Endothelial cell of umbilical vein (primary cell): ENCODE results near the gene CIDEB. TPM values are rescaled to one million over a fixed set of nuclear protein-coding genes. Genes with fewer than 3 reads are reported as not detected.

Source experiments
- BruUV-seq: library from RNA; stranded (reverse); fragments of 400-500 nt; replicated peaks from 2 replicates; lab custom pipeline; 2021; lab: Mats Ljungman, UMichigan
- CTCF ChIA-PET: fragments of 300-600, 350-600 bp; sonication (Branson Sonifier 250); formaldehyde crosslinking; loops from one replicate; lab custom pipeline; 2021; ENCODE audit warnings: antibody characterized with exemption, inconsistent platforms; lab: Charles Lee
- POLR2A ChIA-PET: fragments of 300-600, 350-600 bp; sonication (Branson Sonifier 250); formaldehyde crosslinking; loops from one replicate; lab custom pipeline; 2021; ENCODE audit warnings: antibody characterized with exemption, inconsistent platforms; lab: Charles Lee
- DNase-seq: peaks from one replicate; pipeline ENCODE4 v3.0.0-alpha.2; 2011; ENCODE audit warnings: low read depth, low spot score
- FAIRE-seq: peaks from 2 replicates; lab custom pipeline; 2011; peaks lifted over from hg19 to GRCh38; lab: Jason Lieb, UNC
- H2AFZ ChIP-seq: 2 replicates; pipeline ENCODE4 v1.6.0; 2012; ENCODE audit warnings: low read depth, low read length, control low read depth, inconsistent platforms
- H3K27ac ChIP-seq: 2 replicates; pipeline ENCODE4 v1.5.1; 2011; ENCODE audit warnings: low read depth, mild to moderate bottlenecking, control low read depth, low read length, moderate library complexity; ENCODE audit not compliant: insufficient read depth
- H3K27me3 ChIP-seq, 2 experiments: 2 replicates each; pipeline versions ENCODE4 v1.6.0 to v1.6.1; 2011; ENCODE audit warnings: low read length in 2 of 2, mixed read lengths in 1 of 2; ENCODE audit not compliant: control insufficient read depth in 2 of 2, insufficient read depth in 2 of 2
- H3K36me3 ChIP-seq, 2 experiments: 2 replicates in 1 of 2; 3 replicates in 1 of 2; pipeline ENCODE4 v1.5.1; 2011; ENCODE audit warnings: low read length in 2 of 2, mild to moderate bottlenecking in 1 of 2, moderate library complexity in 1 of 2; ENCODE audit not compliant: control insufficient read depth in 2 of 2, insufficient read depth in 2 of 2; ENCODE audit errors: extremely low read depth in 1 of 2
- H3K4me1 ChIP-seq: 3 replicates; pipeline ENCODE4 v1.5.1; 2011; ENCODE audit warnings: mild to moderate bottlenecking, low read length; ENCODE audit not compliant: control insufficient read depth, insufficient read depth; ENCODE audit errors: extremely low read depth
- H3K4me2 ChIP-seq: 2 replicates; pipeline ENCODE4 v1.6.1; 2011; ENCODE audit warnings: low read length, control low read depth, mixed read lengths; ENCODE audit not compliant: insufficient read depth
- H3K4me3 ChIP-seq, 3 experiments: fragments of 200-600 bp in 1 of 3; sonication (generic), shearing (Covaris generic) in 1 of 3; replicated peaks in 1 of 3; 2 replicates each; pipeline ENCODE4 v1.5.1; 2011 to 2016; ENCODE audit warnings: control low read depth in 3 of 3, low read length in 3 of 3, mild to moderate bottlenecking in 2 of 3, inconsistent platforms in 1 of 3, low read depth in 1 of 3, moderate library complexity in 1 of 3; ENCODE audit not compliant: insufficient read depth in 1 of 3
- H3K79me2 ChIP-seq: 2 replicates; pipeline ENCODE4 v1.6.0; 2012; ENCODE audit warnings: low read length, inconsistent platforms; ENCODE audit not compliant: control insufficient read depth, insufficient read depth
- H3K9ac ChIP-seq: replicated peaks from 2 replicates; pipeline ENCODE3; 2011; ENCODE audit warnings: low read length, control low read depth; ENCODE audit not compliant: insufficient read depth; ENCODE audit errors: extremely low read depth
- H3K9me1 ChIP-seq: replicated peaks from 3 replicates; pipeline ENCODE4 v1.6.0; 2011; ENCODE audit warnings: mild to moderate bottlenecking, low read length; ENCODE audit not compliant: control insufficient read depth, insufficient read depth; ENCODE audit errors: extremely low read depth
- H3K9me3 ChIP-seq: replicated peaks from 2 replicates; pipeline ENCODE4 v1.5.1; 2012; ENCODE audit warnings: low read length, inconsistent platforms; ENCODE audit not compliant: control insufficient read depth, insufficient read depth
- H4K20me1 ChIP-seq: replicated peaks from 2 replicates; pipeline ENCODE3; 2011; ENCODE audit warnings: mild to moderate bottlenecking, low read length; ENCODE audit not compliant: control insufficient read depth, insufficient read depth; ENCODE audit errors: extremely low read depth
- CTCF ChIP-seq, 2 donors: IDR thresholded peaks; 1 replicate in 1 of 2; 2 replicates in 1 of 2; pipeline ENCODE4 v1.5.1; 2011; ENCODE audit warnings: low read length in 2 of 2, mild to moderate bottlenecking in 2 of 2, moderate library complexity in 2 of 2, control low read depth in 1 of 2, inconsistent platforms in 1 of 2, low read depth in 1 of 2; ENCODE audit not compliant: insufficient read depth in 1 of 2; ENCODE audit errors: extremely low read depth in 1 of 2
- EZH2 ChIP-seq: IDR thresholded peaks from 2 replicates; pipeline ENCODE4 v1.6.1; 2012; ENCODE audit warnings: borderline replicate concordance, low read depth, mild to moderate bottlenecking, moderate library complexity, low read length, inconsistent platforms; ENCODE audit not compliant: severe bottlenecking
- FOS ChIP-seq: IDR thresholded peaks from 2 replicates; pipeline ENCODE4 v1.6.1; 2011; ENCODE audit warnings: mild to moderate bottlenecking, low read length, moderate library complexity, borderline replicate concordance; ENCODE audit not compliant: insufficient read depth
- GATA2 ChIP-seq: IDR thresholded peaks from 2 replicates; pipeline ENCODE4 v1.7.0; 2011; ENCODE audit warnings: low read depth, mild to moderate bottlenecking, moderate library complexity, mixed read lengths, low read length; ENCODE audit not compliant: insufficient read length, insufficient read depth
- JUN ChIP-seq: IDR thresholded peaks from 2 replicates; pipeline ENCODE4 v1.6.1; 2011; ENCODE audit warnings: borderline replicate concordance, low read depth; ENCODE audit not compliant: insufficient read length, insufficient read depth
- MYC ChIP-seq: IDR thresholded peaks from one replicate; pipeline ENCODE4 v1.6.1; 2011; ENCODE audit warnings: mild to moderate bottlenecking, low read depth, low read length
- POLR2A ChIP-seq: IDR thresholded peaks from 2 replicates; pipeline ENCODE4 v1.6.1; 2012; ENCODE audit warnings: low read depth, mild to moderate bottlenecking, control low read depth, low read length
- POLR2AphosphoS5 ChIP-seq: IDR thresholded peaks from 2 replicates; pipeline ENCODE4 v1.6.1; 2012; ENCODE audit warnings: low read depth, mild to moderate bottlenecking, control low read depth, low read length, moderate library complexity; ENCODE audit not compliant: insufficient read depth
- dilution Hi-C: fragments of 300-500 bp; cut with MboI; formaldehyde crosslinking; loops from one replicate; pipeline ENCODE4 v1.15.0; 2019; ENCODE audit warnings: low sequenced_read_pairs; ENCODE audit not compliant: extremely low pct_ligation_motif_present
- intact Hi-C: fragments of 100-400 bp; cut with micrococcal nuclease; formaldehyde crosslinking; loops from one replicate; pipeline ENCODE4 v1.10.0; 2022
- polyA plus RNA-seq, 4 experiments: library from polyadenylated mRNA; depleted of rRNA in 3 of 4; stranded (reverse) in 3 of 4; unstranded in 1 of 4; fragments of >200 nt; gene quantifications; 2 replicates each; pipeline versions ENCODE4 v1.2.1 to v1.2.3, GENCODE V29; 2011 to 2012; ENCODE audit warnings: missing spikeins in 1 of 4
- total RNA-seq: library from RNA; stranded (reverse); gene quantifications from 2 replicates; pipeline ENCODE4 v1.2.3, GENCODE V29; 2021
- TF ChIP-seq, protein P1 (sequence below): IDR thresholded peaks from 2 replicates; pipeline ENCODE4 v1.6.1; 2011; ENCODE audit not compliant: insufficient read depth, insufficient read length

The CIDEB gene
- total and polyA plus RNA-seq, 2 donors (not counting 3 experiments of a cell fraction or from before 2014, with no cell fraction given) = 5.2 to 7.2 TPM

- Histone ChIP-seq H3K9me3 (no peaks in the 10 kb centered on the region), H2AFZ (no peak overlapping the region), H4K20me1 (no peaks in the 10 kb centered on the region), H3K79me2 (no peaks in the 10 kb centered on the region), H3K4me1 (peaks cover 13% of the 10 kb centered on the region), H3K4me3 (no peak overlapping the region), H3K9ac (no peak overlapping the region), H3K9me1 (no peaks in the 10 kb centered on the region), H3K27me3 (no peaks in the 10 kb centered on the region), H3K36me3 (peaks cover 0 to 17% of the 10 kb centered on the region in 2 experiments), H3K4me2 (no peak overlapping the region), H3K27ac (no peak overlapping the region)
- DNase-seq (no peak), FAIRE-seq (no peak)
- ChIA-PET CTCF (interaction anchor here (1.0 to 20.1 kb wide), 5 partner anchors 11 to 113 kb away, joined by 3 to 811 read pairs (median 5); partner anchors contain the start of genes CBLN3 and KHNYN), POLR2A (no interaction called here)
- dilution Hi-C loops = no loop called here
- TF ChIP-seq GATA2 (no peak), POLR2AphosphoS5 (no peak), JUN (no peak), FOS (no peak), EZH2 (no peak), MYC (no peak), CTCF (IDR thresholded peaks at IDR 0.05; ENCODE audit: extremely low read depth in 1 of 2, insufficient read depth in 1 of 2, low read depth in 1 of 2, low read length in 2 of 2) (no peak), POLR2A (no peak)
- TF ChIP-seq, protein P1, sequence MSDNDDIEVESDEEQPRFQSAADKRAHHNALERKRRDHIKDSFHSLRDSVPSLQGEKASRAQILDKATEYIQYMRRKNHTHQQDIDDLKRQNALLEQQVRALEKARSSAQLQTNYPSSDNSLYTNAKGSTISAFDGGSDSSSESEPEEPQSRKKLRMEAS = no peak
- no TSS peak for BruUV-seq
- intact Hi-C loops = no loop called here
These were observed 13.6 kb upstream of the CIDEB start for GRCh38 chr14:24321212-24321975.
